BJ (cell line): ENCODE results near the gene PRKCA. TPM values are rescaled to one million over a fixed set of nuclear protein-coding genes. Genes with fewer than 3 reads are reported as not detected.
"Not testable (repeated sequence)": the region's sequence is repeated elsewhere in the genome, so short reads cannot be mapped to it uniquely, and the experiment has no call there.

Experiments used
- CTCF ChIA-PET: fragments of 350-600 bp; formaldehyde crosslinking; extraction: SDS; loops from one replicate; lab custom pipeline; 2021; ENCODE audit warnings: antibody characterized with exemption, inconsistent platforms; lab: Yijun Ruan, JAX
- POLR2A ChIA-PET: fragments of 300-600 bp; sonication (Branson Sonifier 250); formaldehyde crosslinking; extraction: SDS; loops from one replicate; lab custom pipeline; 2021; ENCODE audit warnings: antibody characterized with exemption; lab: Charles Lee
- DNase-seq: peaks from one replicate; pipeline ENCODE4 v3.0.0-alpha.2; 2011; ENCODE audit warnings: low read depth
- H3K27me3 ChIP-seq: 2 replicates; pipeline ENCODE4 v1.6.0; 2011; ENCODE audit warnings: low read length; ENCODE audit not compliant: control insufficient read depth, insufficient read depth
- H3K36me3 ChIP-seq: 2 replicates; pipeline ENCODE4 v1.5.1; 2011; ENCODE audit warnings: low read length; ENCODE audit not compliant: control insufficient read depth, insufficient read depth
- H3K4me3 ChIP-seq: 2 replicates; pipeline ENCODE4 v1.5.1; 2011; ENCODE audit warnings: low read depth, mild to moderate bottlenecking, control low read depth, low read length
- CTCF ChIP-seq: IDR thresholded peaks from 2 replicates; pipeline ENCODE4 v1.5.1; 2011; ENCODE audit warnings: low read depth, mild to moderate bottlenecking, control low read depth, inconsistent platforms, low read length, moderate library complexity; ENCODE audit not compliant: insufficient read depth
- polyA plus RNA-seq: library from polyadenylated mRNA; depleted of rRNA; stranded (reverse); fragments of >200 nt; gene quantifications from 2 replicates; pipeline ENCODE4 v1.2.3, GENCODE V29; 2011

Gene PRKCA
- polyA plus RNA-seq, 1 experiment, result 38.7 TPM

DNA sequence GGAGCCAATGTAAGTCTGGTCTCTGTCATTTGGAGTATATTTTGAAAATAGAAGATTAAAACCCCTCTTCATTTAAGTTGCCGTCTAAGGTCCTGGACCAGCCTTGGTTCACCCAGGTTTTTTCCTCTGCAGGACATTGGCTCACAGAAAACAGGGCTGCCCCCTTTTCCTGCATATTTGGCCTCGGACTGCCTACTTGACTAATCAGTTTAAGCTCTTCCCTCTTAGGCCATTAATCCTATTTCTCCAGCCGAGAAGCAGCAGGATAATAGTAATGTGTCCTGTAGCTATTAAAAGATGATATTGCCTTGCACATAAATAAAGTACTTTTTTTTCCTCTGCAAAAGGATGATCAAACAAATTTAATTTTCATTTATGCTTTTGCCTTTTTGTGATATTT, 52.1 kb downstream of the PRKCA start:
- H3K36me3 ChIP-seq, result no peaks in the 10 kb centered on the region
- no peak for TF ChIP-seq CTCF
- POLR2A ChIA-PET, result no interaction called here
- no peak overlapping the region for H3K4me3 ChIP-seq
- H3K27me3 ChIP-seq, result no peaks in the 10 kb centered on the region
- no peak for DNase-seq
- CTCF ChIA-PET, result interaction anchor here (0.6 to 1.7 kb wide), 3 partner anchors 21 to 148 kb away, joined by 3 to 5 read pairs (median 4); no protein-coding TSS in a partner anchor

DNA sequence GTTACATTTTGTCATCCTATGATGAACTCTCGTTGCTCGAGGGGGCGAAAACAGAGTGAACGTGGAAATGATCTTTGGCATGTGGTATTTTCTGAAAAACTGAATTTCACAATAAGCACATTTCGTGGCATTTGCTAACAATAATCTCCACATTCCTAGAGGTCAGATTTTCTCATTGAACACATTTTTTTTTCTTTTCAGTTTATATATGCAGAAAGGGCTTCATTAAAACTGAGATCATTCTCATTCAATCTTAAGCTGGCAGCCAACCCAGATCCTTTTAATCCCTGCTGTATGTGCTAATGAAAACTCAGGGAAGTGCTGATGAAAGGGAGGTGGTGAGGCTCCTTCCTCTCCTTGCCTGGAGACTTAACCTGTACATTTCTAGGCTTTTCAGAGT, 52.6 kb downstream of the PRKCA start:
- peak; percentile 19 for DNase-seq

GRCh38 chr17:66355510-66355909, 53.1 kb downstream of the PRKCA start:
- CTCF ChIA-PET, result interaction anchor here (1.7 kb wide), 1 partner anchor 20 kb away, joined by 5 read pairs; no protein-coding TSS in a partner anchor
- POLR2A ChIA-PET, result no interaction called here
- Histone ChIP-seq H3K36me3 (no peaks in the 10 kb centered on the region), H3K27me3 (no peaks in the 10 kb centered on the region), H3K4me3 (no peak overlapping the region)
- no peak for TF ChIP-seq CTCF
- DNase-seq, result no peak

More for the DNA sequence above, 52.6 kb downstream of the PRKCA start:
- Histone ChIP-seq H3K4me3 (no peak overlapping the region), H3K36me3 (no peaks in the 10 kb centered on the region), H3K27me3 (no peaks in the 10 kb centered on the region)
- ChIA-PET POLR2A (no interaction called here), CTCF (interaction anchor here (1.7 kb wide), 1 partner anchor 20 kb away, joined by 5 read pairs; no protein-coding TSS in a partner anchor)
- TF ChIP-seq CTCF, result no peak

- CTCF ChIA-PET, result no interaction called here
- Histone ChIP-seq H3K4me3 (no peak overlapping the region), H3K36me3 (no peaks in the 10 kb centered on the region), H3K27me3 (no peaks in the 10 kb centered on the region)
- DNase-seq, result no peak
- POLR2A ChIA-PET, result no interaction called here
- no peak for TF ChIP-seq CTCF
Observed at GRCh38 chr17:66357037-66357436, 54.6 kb downstream of the PRKCA start.

GRCh38 chr17:66359351-66359750, 56.9 kb downstream of the PRKCA start:
- Histone ChIP-seq H3K27me3 (no peaks in the 10 kb centered on the region), H3K4me3 (no peak overlapping the region), H3K36me3 (no peaks in the 10 kb centered on the region)
- ChIA-PET CTCF (interaction anchor here (0.8 to 1.4 kb wide), 2 partner anchors 32 to 56 kb away, joined by 3 read pairs; no protein-coding TSS in a partner anchor), POLR2A (no interaction called here)
- TF ChIP-seq CTCF, result no peak
- no peak for DNase-seq

- H3K36me3 ChIP-seq, H3K27me3 ChIP-seq, POLR2A ChIA-PET, DNase-seq, H3K4me3 ChIP-seq: not testable (repeated sequence)
- CTCF ChIA-PET, result interaction anchor here (1.0 kb wide), 1 partner anchor 43 kb away, joined by 3 read pairs; no protein-coding TSS in a partner anchor
Observed at GRCh38 chr17:66360961-66361565, 58.6 kb downstream of the PRKCA start.
